ENCODE data around the gene CNOT4.
"Not testable (repeated sequence)": the region's sequence is repeated elsewhere in the genome, so short reads cannot be mapped to it uniquely, and the experiment has no call there.

Gene CNOT4

DNA sequence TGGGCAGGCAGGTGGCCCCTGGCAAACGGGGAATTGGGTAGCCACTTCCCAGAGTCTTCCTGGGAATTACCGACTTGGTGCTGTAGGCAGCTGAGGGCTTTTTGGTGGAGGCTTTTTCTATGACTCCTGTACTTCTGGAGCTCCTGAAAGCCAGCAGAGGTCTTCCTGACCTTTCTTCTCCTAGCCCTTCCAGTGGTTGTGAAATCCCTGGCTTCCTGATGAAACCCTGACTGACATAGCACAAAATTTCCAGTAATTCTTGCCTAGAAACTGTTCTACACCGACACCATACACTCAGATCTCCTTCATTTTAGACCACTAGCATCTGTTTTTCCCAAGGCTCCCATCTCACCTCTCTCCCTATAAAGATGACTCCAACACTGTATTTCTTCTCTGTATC lies 156.1 kb downstream of the CNOT4 start:
- DNase-seq: no peak

DNA sequence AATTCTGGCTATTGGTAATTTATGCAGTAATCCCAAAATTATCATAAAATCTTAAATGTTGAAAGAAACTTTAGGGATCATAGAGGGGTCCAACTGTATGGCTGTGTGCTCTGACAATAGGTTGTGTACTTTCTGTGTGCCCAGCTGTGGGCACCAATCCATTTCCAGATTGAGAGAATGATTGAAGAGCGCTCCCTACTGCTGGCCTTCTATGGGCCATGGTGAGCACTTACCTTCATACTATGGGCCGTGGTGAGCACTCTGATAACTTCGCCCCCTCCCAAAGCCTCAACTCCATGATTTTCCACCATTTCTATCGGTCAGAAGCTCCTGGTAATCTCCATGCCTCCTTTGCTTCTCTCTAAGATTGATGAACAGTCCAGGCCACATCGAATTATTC lies 157.6 kb downstream of the CNOT4 start:
- DNase-seq: no peak

DNA sequence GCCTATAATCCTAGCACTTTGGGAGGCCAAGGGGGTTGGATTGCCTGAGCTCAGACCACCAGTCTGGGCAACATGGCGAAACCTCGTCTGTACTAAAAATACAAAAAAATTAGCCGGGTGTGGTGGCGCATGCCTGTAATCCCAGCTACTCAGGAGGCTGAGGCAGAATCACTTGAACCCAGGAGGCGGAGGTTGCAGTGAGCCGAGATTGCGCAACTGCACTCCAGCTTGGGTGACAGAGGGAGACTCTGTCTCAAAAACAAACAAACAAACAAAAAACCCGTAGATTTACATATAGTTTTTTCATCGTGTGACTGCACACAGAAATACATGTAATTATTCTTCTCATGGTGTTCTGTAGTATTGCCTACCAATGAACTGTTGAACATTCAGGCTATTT lies 158.8 kb downstream of the CNOT4 start:
- not testable (repeated sequence) for DNase-seq

DNA sequence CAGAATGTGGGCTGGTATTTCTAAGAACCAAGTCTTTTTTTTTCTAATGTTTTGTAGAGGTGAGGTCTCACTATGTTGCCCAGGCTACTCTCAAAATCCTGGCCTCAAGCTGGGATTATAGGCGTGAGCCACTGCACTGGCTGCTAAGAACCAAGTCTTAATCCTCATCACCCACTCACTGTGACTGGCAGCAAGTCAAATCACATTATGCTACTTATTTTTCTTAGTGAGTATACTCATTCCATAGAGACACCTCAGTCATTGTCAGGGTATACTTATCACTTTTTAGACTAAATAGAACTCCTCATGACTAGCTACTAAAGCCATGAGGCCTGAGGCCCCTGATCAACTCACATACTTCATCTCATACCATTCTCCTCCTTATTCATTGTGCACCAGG lies 160.2 kb downstream of the CNOT4 start:
- no peak for DNase-seq

DNA sequence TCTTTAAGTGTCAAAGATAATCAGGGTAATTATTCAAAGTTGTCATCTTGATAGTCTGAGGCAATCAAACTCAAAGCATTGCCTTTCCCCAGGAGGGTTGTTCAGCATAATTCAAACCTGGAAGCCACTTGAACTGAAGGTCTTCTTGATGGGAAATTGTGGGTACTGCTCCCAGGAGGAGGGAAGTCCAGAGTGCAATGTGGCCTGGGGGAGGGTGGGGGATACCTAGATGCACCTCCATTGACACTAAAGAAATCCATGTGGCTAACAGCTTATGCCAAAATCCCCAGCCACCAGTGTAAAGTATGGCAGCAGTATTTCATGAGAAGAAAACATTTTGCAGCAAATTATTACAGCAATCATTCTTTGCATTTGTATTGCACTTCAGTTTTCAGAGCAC lies 161.4 kb downstream of the CNOT4 start:
- DNase-seq: no peak

DNA sequence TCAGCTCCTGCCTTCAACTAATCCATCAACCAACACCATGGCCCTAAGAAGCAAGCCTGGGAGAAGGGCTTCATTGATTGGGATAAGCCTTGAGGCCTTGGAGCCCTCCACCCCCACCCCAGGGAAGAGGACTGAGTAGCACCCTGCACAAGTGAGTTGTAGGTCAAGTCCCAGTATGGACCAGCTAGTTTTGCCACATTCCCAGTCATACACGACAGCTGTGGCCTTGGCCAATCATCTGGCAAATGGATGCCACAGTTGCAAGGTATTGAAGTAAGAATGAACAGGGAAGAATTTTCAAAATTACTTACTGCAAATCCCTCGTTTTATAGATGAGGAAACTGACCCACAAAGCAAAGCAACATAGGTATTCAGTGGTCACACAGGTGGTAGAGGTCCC lies 166.5 kb downstream of the CNOT4 start:
- no peak for DNase-seq

DNA sequence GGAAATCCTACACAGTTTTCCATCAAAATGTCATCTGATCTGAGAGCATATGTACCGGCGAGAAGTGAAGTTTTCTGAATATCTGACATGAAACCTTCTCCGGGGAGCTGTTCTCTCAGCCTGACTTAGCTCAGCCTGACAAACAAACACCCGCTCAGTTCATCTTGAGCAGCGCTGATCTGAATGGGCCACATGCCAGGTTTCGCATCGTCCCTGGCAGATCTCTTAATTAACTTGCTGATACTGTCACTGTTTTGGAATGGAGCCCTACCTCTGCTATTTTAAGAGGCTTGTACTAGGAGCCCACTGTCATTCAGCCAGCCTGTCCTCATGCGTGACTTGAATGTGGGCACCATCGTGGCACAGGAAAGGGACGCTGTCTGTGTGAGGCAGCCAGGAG lies 167.0 kb downstream of the CNOT4 start:
- no peak for DNase-seq

DNA sequence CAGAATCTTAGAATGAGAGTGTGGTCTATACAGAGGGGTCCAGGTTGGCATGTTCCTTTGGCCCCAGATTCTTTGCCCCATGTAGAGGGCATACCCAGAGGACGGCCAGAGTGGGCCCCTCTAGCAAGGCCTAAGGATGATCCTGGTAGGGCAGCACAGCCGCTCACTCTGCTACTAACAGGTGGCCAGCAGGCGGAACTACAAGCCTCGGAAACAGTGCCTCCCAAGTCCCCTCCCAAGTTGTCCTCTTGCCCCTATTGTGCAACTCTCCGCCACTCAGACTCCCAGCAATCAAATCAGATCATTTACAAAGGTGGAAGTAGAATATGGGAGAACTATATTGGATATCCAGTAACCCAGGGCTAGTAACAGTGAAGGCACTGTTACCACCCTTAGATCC lies 168.9 kb downstream of the CNOT4 start:
- no peak for DNase-seq

DNA sequence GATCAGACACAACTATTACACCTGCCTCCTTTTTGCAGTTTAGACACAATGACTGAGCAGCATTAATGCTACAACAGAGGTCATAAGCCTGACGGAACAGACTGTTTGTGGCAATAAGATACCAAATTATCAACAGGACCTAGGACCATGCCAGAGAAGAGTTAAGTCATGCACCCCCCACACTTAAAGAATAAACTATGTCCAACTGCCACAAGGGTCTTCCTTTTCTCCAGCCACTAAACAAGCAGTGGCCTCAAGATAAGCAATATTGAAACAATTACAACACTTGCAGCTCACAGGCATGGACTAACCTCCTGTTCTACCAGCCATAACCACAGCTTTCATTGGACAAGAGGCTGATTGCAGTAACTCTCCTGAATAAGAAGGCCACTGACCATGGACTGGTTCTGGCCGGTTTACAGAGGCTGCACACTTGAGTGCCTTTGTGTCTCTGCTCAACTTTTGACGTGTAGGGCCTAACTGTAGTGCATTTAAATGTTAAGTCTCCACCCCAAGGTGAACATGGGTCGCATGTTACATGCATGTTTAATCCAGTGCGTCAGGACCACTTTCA lies 171.8 kb downstream of the CNOT4 start:
- DNase-seq: no peak

DNA sequence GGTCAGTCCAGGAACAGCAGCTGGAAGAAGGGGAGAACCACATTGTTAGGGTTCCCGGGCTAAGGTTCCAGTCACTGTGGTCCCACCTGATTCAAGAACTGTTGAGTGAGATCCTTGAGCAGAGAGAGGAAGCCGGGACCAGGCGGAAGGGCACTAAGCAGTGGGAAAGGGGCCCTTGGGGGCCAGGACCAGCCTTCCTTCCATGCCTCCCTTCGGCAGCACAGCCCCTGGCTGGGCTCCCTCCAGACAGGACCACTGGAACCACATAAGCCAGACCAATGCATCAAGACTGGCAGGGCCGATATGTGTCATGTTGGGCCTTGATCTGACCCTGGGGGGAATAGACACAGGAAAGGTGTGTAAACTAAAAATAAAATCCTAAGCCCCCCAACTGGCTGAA lies 172.4 kb downstream of the CNOT4 start:
- DNase-seq: no peak

DNA sequence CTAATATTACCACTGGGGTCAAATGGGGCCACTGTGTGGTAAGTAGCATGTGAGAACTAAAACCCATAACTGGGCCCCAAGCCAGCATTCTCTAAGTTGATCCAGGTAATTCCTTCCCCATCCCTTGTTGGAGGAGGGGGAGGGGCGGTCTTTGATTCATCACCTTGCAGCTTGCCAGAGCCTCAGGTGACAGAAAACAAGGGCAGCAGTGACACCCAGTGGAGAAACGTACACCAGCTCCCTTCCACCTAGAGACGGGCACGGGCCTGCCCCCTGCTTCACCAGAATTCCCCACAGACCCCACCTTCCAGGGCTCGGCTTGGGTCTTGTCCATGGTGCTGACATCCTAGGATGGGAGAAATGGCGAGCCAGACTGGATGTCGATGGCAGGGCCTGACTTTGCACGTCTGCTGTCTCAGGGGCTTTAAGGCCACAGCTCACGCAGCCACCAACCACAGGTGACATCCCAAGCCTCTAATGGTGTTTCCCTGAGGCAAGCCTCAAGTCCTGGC lies 174.2 kb downstream of the CNOT4 start:
- DNase-seq: peak; percentile 59 to 68

DNA sequence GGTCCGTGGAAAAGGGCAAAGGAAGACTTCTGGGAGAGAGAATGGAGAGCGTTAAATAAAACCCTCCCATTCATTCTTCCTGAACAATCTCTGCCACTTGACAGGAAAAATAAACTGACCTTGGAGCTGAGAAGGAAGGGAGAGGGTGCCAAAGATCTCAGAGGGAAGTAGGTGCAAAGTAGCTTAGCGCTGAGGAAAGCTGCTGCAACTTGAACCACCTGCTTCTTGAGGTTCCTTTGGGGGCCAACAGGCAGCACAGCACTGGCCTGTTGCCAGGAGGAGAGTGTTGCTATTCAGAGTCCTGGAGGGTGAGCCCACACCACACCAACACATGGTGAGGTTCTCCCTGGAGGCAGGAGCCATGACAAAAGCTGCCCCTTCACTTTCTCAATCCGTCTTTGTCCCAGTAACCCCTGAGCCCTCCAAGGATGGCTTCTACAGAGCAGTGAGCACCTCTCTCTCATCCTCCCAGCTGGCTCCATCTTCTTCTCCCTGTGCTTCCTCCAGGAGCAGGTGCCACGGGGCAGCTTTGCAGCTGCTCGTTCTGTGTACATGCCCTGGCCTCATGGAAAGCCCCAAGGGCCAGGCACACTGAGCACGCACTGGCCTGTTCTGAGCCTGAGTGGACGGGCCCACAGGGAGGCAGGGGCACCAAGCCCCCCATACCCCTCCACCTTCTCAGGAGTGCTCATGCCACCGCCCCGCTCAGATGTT lies 174.9 kb downstream of the CNOT4 start:
- DNase-seq: no peak

DNA sequence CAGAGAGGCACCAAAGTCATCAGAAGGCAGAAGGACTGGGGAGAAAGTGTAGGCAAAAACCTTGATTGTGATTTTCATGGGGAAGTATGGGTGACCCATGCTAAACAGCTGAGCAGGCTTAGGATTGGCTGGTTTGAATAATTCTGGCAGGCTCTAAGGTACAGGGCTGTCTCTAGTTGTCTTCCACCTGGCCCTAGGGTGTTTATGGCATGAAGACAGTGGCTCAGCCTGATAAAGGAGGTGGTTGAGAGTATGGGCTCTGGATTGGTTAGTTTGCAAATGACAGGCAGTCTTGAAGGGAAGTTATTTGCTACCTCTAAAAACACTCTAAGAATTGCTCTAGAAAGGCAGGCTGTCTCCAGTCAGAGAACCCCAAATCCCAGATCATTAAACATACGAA lies 176.0 kb downstream of the CNOT4 start:
- DNase-seq: no peak

DNA sequence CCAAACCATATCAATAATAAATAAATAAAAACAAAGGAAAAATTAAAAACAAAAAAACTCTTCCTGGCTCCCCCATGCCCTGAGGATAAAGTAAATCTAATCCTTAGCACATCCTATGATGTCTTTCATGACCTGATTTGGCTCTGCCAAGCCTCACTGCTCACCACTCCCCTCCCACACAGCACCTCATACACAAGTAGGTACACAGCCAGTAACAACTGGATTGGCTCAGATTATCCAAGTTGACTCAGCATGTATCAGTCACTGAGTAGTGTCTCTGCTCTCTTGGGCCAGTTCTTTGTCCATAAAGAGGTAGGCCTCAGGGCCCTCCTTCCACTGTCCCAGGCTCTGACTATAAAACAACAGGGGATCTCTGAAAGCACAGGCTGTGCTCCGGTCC lies 176.7 kb downstream of the CNOT4 start:
- DNase-seq: no peak

DNA sequence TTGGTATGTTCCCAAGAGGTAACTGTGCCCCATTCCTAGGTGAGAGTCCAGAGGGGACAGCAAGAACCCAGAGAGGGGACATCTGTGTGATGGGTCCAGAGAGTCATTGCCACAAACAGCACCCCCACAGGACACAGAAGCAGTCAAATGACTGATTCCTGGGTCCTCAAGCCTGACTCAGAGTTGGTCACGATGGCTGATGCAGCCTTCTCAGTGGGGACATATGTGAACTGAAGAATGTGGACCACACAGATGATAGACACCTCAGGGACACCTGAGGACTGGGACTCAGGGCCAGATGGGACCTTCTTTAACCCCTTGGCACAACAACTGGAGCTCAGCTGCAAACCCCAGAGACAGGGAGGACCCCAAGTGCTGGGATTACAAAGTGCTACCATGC lies 179.8 kb downstream of the CNOT4 start:
- no peak for DNase-seq

DNA sequence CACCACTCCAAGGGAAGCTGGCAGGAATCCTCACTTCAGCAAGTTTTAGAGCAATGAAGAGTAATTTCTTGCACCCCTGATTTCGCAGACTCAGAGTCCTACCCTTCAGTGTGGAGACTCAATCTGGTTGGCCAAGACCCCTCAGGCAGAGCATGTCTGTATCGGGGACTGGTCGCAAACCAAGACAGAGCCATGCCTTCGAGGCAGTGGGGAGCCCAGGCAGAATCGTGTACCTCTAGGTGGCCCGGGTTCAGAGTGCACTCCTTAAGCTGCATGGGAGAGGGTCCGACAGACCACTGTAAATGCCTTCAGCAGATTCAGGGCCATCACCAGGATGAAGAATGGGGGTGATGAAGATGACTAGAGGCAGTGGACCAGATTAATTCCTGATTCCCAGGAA lies 181.4 kb downstream of the CNOT4 start:
- DNase-seq: no peak

DNA sequence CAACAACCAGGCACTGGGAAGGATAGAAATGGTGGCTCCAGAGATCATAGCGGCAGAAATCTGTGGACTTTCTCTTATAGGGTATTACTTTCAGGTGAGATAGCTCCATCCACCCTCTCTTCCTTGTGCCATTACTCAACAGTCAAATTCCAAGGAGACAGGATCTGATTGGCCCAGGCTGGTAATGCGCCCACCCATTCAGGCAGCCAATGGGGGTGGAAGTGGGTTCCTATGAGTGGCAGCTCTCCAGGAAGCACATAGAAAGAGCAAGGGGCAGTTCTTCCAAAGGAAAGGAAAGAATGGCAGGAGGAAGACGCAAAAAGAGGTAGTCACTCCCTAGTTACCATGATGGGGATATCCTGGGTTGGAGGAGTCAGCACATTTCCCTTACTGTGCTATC lies 181.8 kb downstream of the CNOT4 start:
- no peak for DNase-seq

DNA sequence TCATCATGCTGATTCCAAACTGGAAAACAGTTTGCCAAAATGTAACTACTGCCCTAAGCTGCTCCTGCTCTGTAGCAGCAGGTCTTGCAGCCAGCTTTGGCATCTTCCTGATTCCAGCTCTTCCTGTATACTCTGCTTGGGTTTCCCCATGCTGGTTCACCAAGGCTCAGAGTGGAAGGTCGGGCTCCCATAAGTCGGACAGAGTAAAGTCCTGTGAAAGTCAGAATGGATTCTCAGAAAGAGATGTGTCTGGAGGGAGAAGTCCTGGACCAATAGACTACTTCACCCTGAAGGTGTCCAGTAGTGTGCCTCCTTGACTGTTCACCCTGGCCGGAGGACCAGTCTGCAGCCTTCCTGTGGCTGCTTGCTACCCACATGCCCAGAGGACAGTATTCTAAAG lies 182.4 kb downstream of the CNOT4 start:
- no peak for DNase-seq

DNA sequence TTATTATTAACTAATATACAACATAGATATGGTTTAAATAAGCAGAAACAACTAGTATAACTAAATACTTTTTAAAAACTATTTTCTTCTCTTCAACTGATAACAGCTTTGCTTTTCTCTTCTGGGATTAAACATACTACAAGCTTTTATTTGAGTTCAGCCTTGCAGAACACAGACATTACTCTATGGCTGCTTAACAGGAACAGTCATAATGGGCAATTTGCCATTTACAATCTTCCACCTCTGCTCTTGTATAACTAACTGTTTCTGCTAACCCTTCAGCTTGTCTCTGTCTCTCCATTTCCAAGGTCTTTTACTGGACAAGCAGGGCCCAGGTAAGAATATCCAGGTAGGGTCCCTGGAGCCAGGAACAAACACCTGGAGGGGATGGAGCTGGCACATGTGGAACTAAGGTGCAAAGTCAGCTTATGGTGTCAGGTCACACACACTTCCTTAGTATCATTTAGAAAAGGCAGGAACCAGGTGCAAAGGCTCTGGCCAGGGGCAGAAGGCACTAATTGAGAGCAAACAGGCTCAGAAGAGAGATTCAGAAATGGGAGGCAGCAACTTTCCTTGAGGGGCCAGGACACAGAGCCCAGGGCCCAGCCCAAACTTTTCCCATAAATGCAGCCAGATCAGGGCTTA lies 183.1 kb downstream of the CNOT4 start:
- no peak for DNase-seq

DNA sequence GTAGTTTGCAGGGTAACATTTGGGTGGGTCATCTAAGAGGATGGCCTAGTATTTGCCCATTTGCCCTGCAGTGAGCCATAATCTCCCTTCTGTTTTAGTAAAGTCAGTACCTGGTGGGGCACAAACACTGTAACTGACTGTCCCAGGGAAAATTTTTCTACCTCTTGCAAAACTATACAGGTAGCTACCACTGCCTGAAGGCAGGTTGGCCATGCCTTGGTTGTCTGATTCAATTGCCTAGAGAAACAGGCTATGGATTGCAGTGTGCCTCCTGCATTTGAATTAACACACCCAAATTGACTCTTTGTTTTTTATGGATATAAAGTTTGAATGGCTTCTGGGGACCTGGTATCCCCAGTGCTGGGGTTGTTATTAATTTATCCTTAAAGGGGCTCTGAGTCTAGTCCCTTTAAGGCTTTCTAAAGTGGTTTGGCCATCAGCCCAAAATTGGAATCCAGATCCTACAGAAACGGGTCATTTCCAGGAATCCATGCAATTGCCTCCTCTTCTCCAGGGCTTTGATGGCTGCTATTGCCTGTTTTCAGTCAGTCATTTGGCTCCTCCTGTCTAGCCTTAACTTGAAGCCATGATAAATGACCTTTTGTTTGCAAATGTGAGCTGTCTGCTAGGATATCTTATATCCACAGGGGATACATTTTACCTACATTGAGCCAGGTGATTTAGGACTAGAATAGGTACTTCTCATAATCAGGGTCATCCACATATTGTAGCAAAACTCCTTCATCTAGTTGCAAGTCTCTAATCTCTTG lies 187.1 kb downstream of the CNOT4 start:
- DNase-seq: no peak

DNA sequence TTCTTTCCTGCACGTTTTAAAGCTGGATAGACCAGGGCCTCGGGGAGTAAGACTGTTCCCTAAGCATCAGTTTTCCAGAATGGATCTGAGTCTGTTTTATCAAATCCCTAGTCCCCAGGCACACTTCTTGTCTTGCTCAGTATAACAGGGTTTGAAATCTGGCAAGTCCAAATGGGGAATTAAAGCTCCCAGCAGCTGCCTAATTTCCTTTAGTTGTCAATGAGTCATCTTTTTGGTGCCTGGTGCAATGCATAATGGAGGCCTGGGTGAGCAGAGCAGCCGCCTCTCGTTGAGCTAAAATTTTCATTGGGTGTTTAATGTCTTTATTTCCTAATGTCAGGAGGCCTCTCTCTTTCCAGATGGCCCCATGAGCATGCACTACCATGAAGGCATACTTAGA lies 188.3 kb downstream of the CNOT4 start:
- no peak for DNase-seq

DNA sequence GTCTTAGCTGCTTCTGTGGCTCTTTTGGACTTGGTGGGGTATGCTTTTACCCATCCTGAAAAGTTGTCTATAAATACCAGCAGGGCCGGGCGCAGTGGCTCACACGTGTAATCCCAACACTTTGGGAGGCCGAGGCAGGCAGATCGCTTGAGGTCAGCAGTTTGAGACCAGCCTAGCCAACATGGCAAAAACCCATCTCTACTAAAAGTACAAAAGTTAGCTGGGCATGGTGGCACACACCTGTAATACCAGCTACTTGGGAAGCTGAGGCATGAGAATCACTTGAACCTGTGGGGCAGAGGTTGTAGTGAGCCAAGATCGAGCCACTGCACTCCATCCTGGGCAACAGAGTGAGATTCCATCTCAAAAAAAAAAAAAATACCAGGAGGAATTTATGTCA lies 188.9 kb downstream of the CNOT4 start:
- not testable (repeated sequence) for DNase-seq

DNA sequence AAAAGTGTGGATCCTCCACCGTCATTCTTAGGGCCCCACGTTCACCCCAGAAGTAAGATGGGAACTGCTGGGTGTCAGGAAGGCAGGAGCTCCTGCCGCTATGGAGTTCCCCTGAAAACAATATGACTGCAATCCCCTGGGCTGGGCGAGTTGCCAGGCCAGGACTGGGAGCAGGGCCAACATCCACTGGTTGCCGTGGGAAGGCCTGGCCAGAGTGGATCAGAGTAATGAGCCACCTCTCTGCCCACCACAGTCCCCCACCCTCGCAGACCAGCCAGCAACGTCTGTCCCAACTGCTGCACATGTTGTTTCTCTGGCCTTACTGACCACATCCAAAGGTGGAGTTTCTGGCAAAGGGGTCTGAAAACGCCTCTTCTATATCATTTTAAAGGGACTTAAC lies 189.6 kb downstream of the CNOT4 start:
- DNase-seq: no peak

Measured in NCI-H1930 (cell line).